Colonic mucosa (tissue), 4 donors: ENCODE measurements around the gene PDCD1LG2. TPM values are rescaled to one million over a fixed set of nuclear protein-coding genes. Genes with fewer than 3 reads are reported as not detected.
"Not testable (repeated sequence)": the region's sequence is repeated elsewhere in the genome, so short reads cannot be mapped to it uniquely, and the experiment has no call there.

Experiments
- DNase-seq: peaks from one replicate; pipeline ENCODE4 v3.0.0-alpha.2; 2020
- H3K27ac ChIP-seq: fragments of 200-600 bp; one replicate; pipeline ENCODE4 v1.8.0; 2021
- H3K27me3 ChIP-seq: fragments of 200-600 bp; one replicate; pipeline ENCODE4 v1.8.0; 2021
- H3K36me3 ChIP-seq: fragments of 200-600 bp; one replicate; pipeline ENCODE4 v1.8.0; 2021
- H3K4me1 ChIP-seq: fragments of 200-600 bp; one replicate; pipeline ENCODE4 v1.8.0; 2021; ENCODE audit warnings: mild to moderate bottlenecking
- H3K4me3 ChIP-seq: fragments of 200-600 bp; one replicate; pipeline ENCODE4 v1.8.0; 2021
- H3K9ac ChIP-seq, 2 donors: one replicate each; pipeline ENCODE4 v1.7.0; 2013; ENCODE audit warnings: control low read depth in 2 of 2, low read depth in 2 of 2, low read length in 2 of 2
- H3K9me3 ChIP-seq: fragments of 200-600 bp; one replicate; pipeline ENCODE4 v1.8.0; 2021
- intact Hi-C: fragments of 100-400 bp; cut with DNase I; formaldehyde crosslinking; loops from one replicate; pipeline ENCODE4 v1.14.1; 2022
- total RNA-seq, 2 donors: library from RNA; stranded (reverse); fragmentation: NEBNext Ultra II Directional in 1 of 2; extraction: Animal tissue kit (Norgen Biotek cat#: 25700) in 1 of 2; gene quantifications; one replicate each; pipeline ENCODE4 v1.2.1, GENCODE V29; 2021
- TF ChIP-seq, protein P1 (sequence below): fragments of 200-600 bp; IDR thresholded peaks from one replicate; pipeline ENCODE4 v1.8.0; 2022; ENCODE audit warnings: antibody characterized with exemption, mild to moderate bottlenecking
- donor health status: healthy.
- donor health status: DM: no; HTN: no; CAD: no.
- donor health status: DM: no; HTN: no; CAD: no.

Gene PDCD1LG2
- total RNA-seq, 2 donors from 2014 or later, result 0.15 to 1.0 TPM

DNA sequence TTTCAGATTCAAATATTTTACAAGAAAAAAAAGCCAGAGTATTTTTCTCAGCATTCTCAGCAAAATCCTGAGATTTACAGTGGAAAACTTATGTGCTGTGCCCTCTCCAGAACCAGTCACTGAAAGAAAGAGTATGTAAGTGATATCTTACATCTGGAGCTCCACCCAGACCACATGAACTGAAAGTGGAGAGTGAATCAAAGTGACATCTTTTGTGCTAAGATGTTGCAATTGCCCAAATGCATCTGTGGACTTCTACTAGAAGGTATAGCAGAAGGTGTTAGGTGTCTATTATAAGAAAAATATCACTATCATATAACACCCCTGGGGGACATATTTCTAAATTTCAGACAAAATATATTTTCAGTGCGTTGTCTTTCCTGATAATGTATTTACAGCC, 69.5 kb downstream of the PDCD1LG2 start:
- intact Hi-C loops, result no loop called here
- H3K4me3 ChIP-seq, result no peak overlapping the region
- DNase-seq, result no peak
- no peaks in the 10 kb centered on the region for H3K9me3 ChIP-seq
- no peak overlapping the region for H3K9ac ChIP-seq
- H3K27me3 ChIP-seq, result no peaks in the 10 kb centered on the region
- no peaks in the 10 kb centered on the region for H3K36me3 ChIP-seq
- TF ChIP-seq, protein P1, sequence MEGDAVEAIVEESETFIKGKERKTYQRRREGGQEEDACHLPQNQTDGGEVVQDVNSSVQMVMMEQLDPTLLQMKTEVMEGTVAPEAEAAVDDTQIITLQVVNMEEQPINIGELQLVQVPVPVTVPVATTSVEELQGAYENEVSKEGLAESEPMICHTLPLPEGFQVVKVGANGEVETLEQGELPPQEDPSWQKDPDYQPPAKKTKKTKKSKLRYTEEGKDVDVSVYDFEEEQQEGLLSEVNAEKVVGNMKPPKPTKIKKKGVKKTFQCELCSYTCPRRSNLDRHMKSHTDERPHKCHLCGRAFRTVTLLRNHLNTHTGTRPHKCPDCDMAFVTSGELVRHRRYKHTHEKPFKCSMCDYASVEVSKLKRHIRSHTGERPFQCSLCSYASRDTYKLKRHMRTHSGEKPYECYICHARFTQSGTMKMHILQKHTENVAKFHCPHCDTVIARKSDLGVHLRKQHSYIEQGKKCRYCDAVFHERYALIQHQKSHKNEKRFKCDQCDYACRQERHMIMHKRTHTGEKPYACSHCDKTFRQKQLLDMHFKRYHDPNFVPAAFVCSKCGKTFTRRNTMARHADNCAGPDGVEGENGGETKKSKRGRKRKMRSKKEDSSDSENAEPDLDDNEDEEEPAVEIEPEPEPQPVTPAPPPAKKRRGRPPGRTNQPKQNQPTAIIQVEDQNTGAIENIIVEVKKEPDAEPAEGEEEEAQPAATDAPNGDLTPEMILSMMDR, result no peak
- H3K27ac ChIP-seq, result no peak overlapping the region
- H3K4me1 ChIP-seq, result no peaks in the 10 kb centered on the region

DNA sequence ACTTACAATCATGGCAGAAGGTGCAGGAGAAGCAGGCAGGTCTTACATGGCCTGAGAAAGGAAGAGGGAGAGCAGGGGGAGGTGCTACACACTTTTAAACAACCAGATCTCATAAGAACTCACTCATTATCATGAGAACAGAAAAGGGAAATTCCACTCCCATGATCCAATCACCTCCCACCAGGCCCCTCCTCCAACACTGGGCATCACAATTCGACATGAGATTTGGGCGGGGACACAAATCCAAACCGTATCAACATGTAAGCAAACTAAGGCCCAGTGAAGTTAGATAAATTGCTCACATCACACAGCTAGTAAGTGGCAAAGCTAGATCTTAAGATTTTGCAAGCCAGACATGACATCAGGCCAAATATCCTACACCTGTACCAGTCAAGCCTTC, 70.3 kb downstream of the PDCD1LG2 start:
- no peak overlapping the region for H3K4me3 ChIP-seq
- no peak for DNase-seq
- intact Hi-C loops, result no loop called here
- no peaks in the 10 kb centered on the region for H3K4me1 ChIP-seq
- H3K36me3 ChIP-seq, result no peaks in the 10 kb centered on the region
- TF ChIP-seq, protein P1, result no peak
- H3K27ac ChIP-seq, result no peak overlapping the region
- H3K9me3 ChIP-seq, result no peaks in the 10 kb centered on the region
- no peaks in the 10 kb centered on the region for H3K27me3 ChIP-seq
- H3K9ac ChIP-seq, result no peak overlapping the region

DNA sequence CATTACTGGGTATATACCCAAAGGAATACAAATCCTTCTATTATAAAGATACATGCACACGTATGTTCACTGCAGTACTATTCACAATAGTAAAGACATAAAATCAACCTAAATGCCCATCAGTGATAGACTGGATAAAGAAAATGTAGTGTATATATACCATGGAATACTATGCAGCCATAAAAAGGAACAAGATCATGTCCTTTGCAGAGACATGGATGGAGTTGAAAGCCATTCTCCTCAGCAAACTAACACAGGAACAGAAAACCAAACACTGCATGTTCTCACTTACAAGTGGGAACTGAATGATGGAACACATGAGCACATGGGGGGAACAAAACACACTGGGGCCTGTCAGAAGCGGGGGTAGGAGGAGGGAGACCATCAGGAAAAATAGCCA, 71.4 kb downstream of the PDCD1LG2 start:
- H3K27me3 ChIP-seq, intact Hi-C loops, H3K9me3 ChIP-seq, DNase-seq, H3K9ac ChIP-seq, H3K4me3 ChIP-seq, H3K4me1 ChIP-seq, H3K36me3 ChIP-seq, H3K27ac ChIP-seq: not testable (repeated sequence)

DNA sequence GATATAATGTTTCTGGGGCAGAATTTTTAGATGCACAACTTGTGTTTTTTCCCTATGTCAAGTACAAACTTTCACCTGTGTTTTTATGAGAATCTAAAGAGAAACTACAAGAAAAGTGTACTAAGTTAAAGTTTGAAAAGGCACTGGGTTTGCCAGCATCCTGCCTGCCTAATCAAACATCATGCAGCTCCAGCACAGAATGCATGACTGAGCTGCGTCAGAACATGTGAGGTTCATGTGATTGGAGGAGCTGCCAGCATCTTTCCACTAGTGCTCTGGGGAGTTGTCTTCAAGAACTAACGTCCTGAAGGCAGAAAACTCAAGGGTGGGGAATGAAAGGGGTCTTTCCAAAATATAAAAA, 72.5 kb downstream of the PDCD1LG2 start:
- Histone ChIP-seq H3K9me3 (no peaks in the 10 kb centered on the region), H3K27me3 (no peaks in the 10 kb centered on the region), H3K4me1 (no peaks in the 10 kb centered on the region), H3K27ac (no peak overlapping the region), H3K9ac (no peak overlapping the region), H3K36me3 (no peaks in the 10 kb centered on the region), H3K4me3 (no peak overlapping the region)
- TF ChIP-seq, protein P1, result no peak
- no peak for DNase-seq
- intact Hi-C loops, result no loop called here

DNA sequence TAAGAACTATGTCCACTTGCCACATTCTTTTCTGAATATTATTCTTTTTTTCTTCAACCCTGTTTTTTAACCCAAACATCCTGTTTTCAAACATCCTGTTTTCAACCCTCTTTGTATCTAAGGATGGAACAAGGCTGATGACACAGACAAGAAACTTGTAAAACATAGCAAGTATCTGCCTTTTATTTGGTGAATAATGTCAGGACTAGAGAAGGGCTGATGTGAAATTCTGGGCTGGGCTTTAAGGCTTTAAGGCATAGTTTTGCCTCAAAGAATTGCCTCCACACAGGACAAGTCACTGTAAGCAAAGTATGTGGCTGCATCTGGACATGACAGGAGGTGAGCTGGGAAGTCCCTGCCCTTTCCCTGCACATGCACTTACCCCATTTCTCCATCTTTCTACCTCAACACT, 76.1 kb downstream of the PDCD1LG2 start:
- H3K4me1 ChIP-seq, result no peaks in the 10 kb centered on the region
- no peak overlapping the region for H3K27ac ChIP-seq
- H3K36me3 ChIP-seq, result no peaks in the 10 kb centered on the region
- H3K9me3 ChIP-seq, result no peaks in the 10 kb centered on the region
- no peak for DNase-seq
- no peak overlapping the region for H3K9ac ChIP-seq
- no peaks in the 10 kb centered on the region for H3K27me3 ChIP-seq
- intact Hi-C loops, result loop anchor here (5.0 kb wide), 1 partner anchor 134 kb away; the partner anchor contains the start of gene CD274
- H3K4me3 ChIP-seq, result no peak overlapping the region
- TF ChIP-seq, protein P1, result no peak

DNA sequence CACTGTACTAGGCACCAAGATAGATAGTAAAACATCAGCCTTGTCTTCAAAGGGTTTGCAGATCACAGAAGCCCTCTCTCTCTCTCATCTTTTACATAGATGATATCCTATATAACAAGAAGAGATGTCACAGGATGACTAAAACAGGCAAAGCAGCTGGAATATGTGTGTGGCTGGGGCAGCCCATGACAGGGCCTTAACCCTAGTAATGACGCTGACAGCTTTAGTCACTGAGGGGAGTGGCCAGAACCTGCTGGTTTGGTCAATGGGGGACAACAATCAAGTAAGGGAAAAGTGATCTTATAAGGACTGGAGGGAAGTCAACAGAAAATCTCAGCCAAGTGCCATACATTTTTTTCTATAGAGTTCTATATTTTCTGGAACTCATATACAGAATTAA, 76.7 kb downstream of the PDCD1LG2 start:
- Histone ChIP-seq H3K36me3 (no peaks in the 10 kb centered on the region), H3K4me1 (no peaks in the 10 kb centered on the region), H3K9me3 (no peaks in the 10 kb centered on the region), H3K27ac (no peak overlapping the region), H3K9ac (no peak overlapping the region), H3K4me3 (no peak overlapping the region), H3K27me3 (no peaks in the 10 kb centered on the region)
- DNase-seq, result no peak
- TF ChIP-seq, protein P1, result no peak
- intact Hi-C loops, result loop anchor here (5.0 kb wide), 1 partner anchor 135 kb away; the partner anchor contains the start of gene CD274
